ENCODE measurements around the gene GATA3. TPM values are rescaled to one million over a fixed set of nuclear protein-coding genes. Genes with fewer than 3 reads are reported as not detected.

Gene GATA3
- total and polyA plus RNA-seq, 9 of the 15 experiments (the other 6 are each of a cell fraction or from before 2014, with no cell fraction given), result 0.01 to 0.24 (median 0.09) TPM; not detected in 6

- Histone ChIP-seq H3K9me1 (ENCODE audit: control insufficient read depth, insufficient read depth, low read length) (no peaks in the 10 kb centered on the region), H3K4me3 (no peak overlapping the region), H3K9ac (ENCODE audit: insufficient read depth in 1 of 2, low read depth in 2 of 2, low read length in 2 of 2) (no peak overlapping the region), H3K79me2 (ENCODE audit: control insufficient read depth, insufficient read depth, low read length) (no peaks in the 10 kb centered on the region), H3K36me3 (ENCODE audit: control insufficient read depth, insufficient read depth, low read length) (no peaks in the 10 kb centered on the region), H3K27me3 (ENCODE audit: control insufficient read depth in 2 of 2, insufficient read depth in 2 of 2, low read length in 2 of 2) (peaks cover 7 to 34% of the 10 kb centered on the region in 2 experiments), H3K4me2 (ENCODE audit: insufficient read depth, low read length) (no peak overlapping the region), H4K20me1 (replicated peaks; ENCODE audit: control insufficient read depth, insufficient read depth, low read length) (no peaks in the 10 kb centered on the region), H3K27ac (ENCODE audit: extremely low read depth, low read depth, low read length) (no peak overlapping the region), H3K9me3 (replicated peaks; ENCODE audit: control insufficient read depth, insufficient read depth, low read depth, low read length) (no peaks in the 10 kb centered on the region), H2AFZ (ENCODE audit: low read depth, low read length) (no peak overlapping the region), H3K4me1 (replicated peaks in 1 of 2; ENCODE audit: control insufficient read depth in 2 of 2, insufficient read depth in 2 of 2, low read length in 2 of 2) (peaks cover 0 to 3% of the 10 kb centered on the region in 2 experiments; a peak in 2 of 5 replicates)
- no peak for FAIRE-seq
- CTCF ChIA-PET (ENCODE audit: low intra/inter-chr PET ratio), result no interaction called here
- POLR2A ChIA-PET, result interaction anchor here (0.7 kb wide), 1 partner anchor 328 kb away, joined by 3 read pairs; no protein-coding TSS in a partner anchor
- intact Hi-C loops (cut with micrococcal nuclease), result no loop called here
- TF ChIP-seq DIDO1 (tag; IDR thresholded peaks at IDR 0.05; ENCODE audit: low read depth) (no peak), ZNF282 (CRISPR knock-in tag; IDR thresholded peaks at IDR 0.05) (no peak), CLOCK (CRISPR knock-in tag; IDR thresholded peaks at IDR 0.05; ENCODE audit: borderline replicate concordance) (no peak), FOXK2 (conservative IDR thresholded peaks at IDR 0.05 in 1 of 2, IDR thresholded peaks at IDR 0.05 in 1 of 2; ENCODE audit: low read depth in 2 of 2) (no peak), MXI1 (IDR thresholded peaks at IDR 0.05; ENCODE audit: low read depth, low read length) (no peak), THRAP3 (IDR thresholded peaks at IDR 0.05; ENCODE audit: borderline replicate concordance) (no peak), TAF9B (IDR thresholded peaks at IDR 0.05; ENCODE audit: partially characterized antibody) (no peak), E4F1 (CRISPR knock-in tag; IDR thresholded peaks at IDR 0.05; ENCODE audit: borderline replicate concordance) (no peak), ATF4 (CRISPR knock-in tag; IDR thresholded peaks at IDR 0.05) (no peak), ZNF431 (CRISPR knock-in tag; IDR thresholded peaks at IDR 0.05) (no peak), KDM4B (IDR thresholded peaks at IDR 0.05; ENCODE audit: borderline replicate concordance in 2 of 2, low read depth in 1 of 2) (no peak), RAD21 (CRISPR knock-in tag; conservative IDR thresholded peaks at IDR 0.05 in 1 of 2, IDR thresholded peaks at IDR 0.05 in 1 of 2) (no peak)
- TF ChIP-seq, protein P1, sequence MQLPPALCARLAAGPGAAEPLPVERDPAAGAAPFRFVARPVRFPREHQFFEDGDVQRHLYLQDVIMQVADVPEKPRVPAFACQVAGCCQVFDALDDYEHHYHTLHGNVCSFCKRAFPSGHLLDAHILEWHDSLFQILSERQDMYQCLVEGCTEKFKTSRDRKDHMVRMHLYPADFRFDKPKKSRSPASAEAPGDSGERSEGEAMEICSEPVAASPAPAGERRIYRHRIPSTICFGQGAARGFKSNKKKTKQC (CRISPR knock-in tag; IDR thresholded peaks at IDR 0.05), result no peak
- in situ Hi-C loops (cut with MboI), result no loop called here
- BruUV-seq (replicated peaks), result no TSS peak
- 1% methylated on average over 5 of the region's 5 CpGs for WGBS (ENCODE audit: insufficient coverage, low coverage, missing lambda C conversion rate)
- DNase-seq (ENCODE audit: extremely low read depth in 1 of 4, low spot score in 3 of 4), result no peak
- ATAC-seq, result no peak
Observed at GRCh38 chr10:8086315-8086714, 31.8 kb downstream of the GATA3 start.
